IMR-90 (cell line): ENCODE results near the gene PDCD1.

Experiments used
- BHLHE40 ChIP-seq: fragments of 150-350 bp; IDR thresholded peaks from 2 replicates; pipeline ENCODE4 v1.6.1; 2016; ENCODE audit warnings: mild to moderate bottlenecking, low read depth, low read length
- CTCF ChIP-seq: conservative IDR thresholded peaks from 2 replicates; pipeline ENCODE4 v1.5.1; 2012; ENCODE audit warnings: mild to moderate bottlenecking, low read depth, low read length, improper control_type of control experiment
- FOS ChIP-seq: fragments of 150-350 bp; IDR thresholded peaks from 2 replicates; pipeline ENCODE4 v1.6.1; 2016; ENCODE audit warnings: low read depth, low read length
- MAZ ChIP-seq: IDR thresholded peaks from 2 replicates; pipeline ENCODE4 v1.6.1; 2012; ENCODE audit warnings: low read depth, mild to moderate bottlenecking, low read length, improper control_type of control experiment, moderate library complexity, borderline replicate concordance
- POLR2A ChIP-seq: IDR thresholded peaks from 2 replicates; pipeline ENCODE4 v1.6.1; 2012; ENCODE audit warnings: mild to moderate bottlenecking, low read depth, low read length

- no peak for TF ChIP-seq POLR2A
- peak; percentile 20; the same call in 1 of the 2 replicates for TF ChIP-seq CTCF
- TF ChIP-seq BHLHE40, result no peak
- no peak for TF ChIP-seq MAZ
- no peak for TF ChIP-seq FOS
These were observed 916 bp upstream of the PDCD1 start for GRCh38 chr2:241859436-241860183.
